ENCODE data around the gene SLC10A7.

Gene SLC10A7, protein sequence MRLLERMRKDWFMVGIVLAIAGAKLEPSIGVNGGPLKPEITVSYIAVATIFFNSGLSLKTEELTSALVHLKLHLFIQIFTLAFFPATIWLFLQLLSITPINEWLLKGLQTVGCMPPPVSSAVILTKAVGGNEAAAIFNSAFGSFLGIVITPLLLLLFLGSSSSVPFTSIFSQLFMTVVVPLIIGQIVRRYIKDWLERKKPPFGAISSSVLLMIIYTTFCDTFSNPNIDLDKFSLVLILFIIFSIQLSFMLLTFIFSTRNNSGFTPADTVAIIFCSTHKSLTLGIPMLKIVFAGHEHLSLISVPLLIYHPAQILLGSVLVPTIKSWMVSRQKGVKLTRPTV
- 11.8 to 20.2 reads per million in 2 donors for total RNA-seq

DNA sequence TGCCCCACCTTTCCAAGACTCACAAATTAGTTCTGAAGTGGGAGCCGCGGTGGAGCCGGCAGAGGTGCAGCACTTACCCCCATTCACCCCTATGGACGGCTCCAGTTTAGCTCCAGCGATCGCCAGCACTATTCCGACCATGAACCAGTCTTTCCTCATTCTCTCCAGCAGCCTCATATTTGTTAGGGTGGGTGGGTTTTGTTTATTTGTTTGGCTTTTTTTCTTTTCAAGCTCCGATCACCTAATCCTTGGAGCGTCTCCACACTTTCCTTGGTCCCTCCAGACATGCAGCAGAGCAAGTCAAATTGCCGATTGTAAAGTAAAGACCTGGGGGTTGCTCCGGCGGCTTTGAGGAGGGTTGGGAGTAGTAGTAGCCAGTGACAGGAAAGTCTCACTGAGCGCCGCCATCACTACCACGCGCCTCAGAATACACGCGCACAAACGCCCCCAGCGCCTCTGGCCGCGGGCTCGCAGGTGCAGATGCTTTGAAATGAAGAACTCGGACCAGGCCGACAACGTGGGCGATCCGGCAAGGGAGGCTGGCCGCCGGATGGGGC is at the start of gene SLC10A7:
Gene SLC10A7 (minus strand): TSS at position 400 of the 557 bp plus-strand sequence. CDS start 223 bp downstream, at position 177.
- DNase-seq, result peak; percentile 39 to 84 (median 57)

DNA sequence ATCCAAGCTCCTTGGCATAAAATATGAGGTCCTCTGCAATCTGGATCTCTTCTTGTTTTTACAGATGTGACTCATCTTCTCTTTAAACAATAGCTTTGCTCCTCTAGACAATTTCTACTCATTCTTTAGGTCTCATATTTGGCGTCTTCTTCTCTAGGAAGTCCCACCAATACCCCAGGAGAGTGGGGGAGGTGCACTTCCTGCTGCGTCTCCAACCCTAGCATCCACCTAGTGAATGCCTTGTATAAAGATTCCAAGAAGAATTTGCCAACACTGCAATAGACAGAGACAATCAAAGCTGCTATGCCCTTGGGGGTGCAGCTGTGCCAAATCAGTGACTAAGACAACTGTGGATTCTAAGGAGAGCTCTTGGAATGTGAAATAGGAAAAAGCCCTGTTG is 45.7 kb upstream of the SLC10A7 start:
- DNase-seq, result no peak

DNA sequence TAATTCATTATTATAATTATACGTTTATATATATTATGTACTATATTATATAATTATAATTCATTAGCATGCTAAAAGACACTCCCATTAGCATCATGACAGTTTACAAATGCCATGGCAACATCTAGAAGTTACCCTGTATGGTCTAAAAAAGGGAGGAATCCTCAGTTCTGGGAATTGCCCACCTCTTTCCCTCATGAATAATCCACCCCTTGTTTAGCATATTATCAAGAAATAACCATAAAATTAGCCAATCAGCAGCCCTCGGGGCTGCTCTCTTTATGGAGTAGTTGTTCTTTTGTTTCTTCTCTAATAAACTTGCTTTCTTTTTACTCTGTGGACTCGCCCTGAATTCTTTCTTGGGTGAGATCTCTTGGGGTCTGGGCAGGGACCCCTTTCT is 42.8 kb upstream of the SLC10A7 start:
- no peak for DNase-seq

- no peak for DNase-seq
These were observed 28.4 kb upstream of the SLC10A7 start for GRCh38 chr4:146550161-146550560.

- DNase-seq, result no peak
These were observed 26.7 kb upstream of the SLC10A7 start for GRCh38 chr4:146548443-146548842.

DNA sequence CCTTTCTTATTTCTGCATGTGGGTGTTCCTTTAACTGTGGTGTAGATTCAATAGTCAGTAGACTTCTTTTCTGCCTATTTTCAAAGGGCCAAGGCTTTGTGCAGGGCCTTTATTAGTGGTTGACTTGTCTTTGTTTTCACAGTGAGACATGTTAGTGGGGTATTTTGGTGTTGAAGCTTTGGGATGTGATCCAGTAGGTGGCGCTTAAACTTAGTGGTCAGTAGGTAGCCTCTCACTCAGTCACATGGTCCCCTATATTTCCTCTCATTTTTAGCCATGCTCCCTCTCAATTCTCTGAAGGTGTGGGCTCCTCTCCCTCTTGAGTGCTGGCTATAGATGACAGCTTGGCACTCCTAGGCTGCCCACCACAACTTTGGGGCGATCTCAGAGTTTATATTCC is 23.4 kb upstream of the SLC10A7 start:
- DNase-seq, result no peak

- DNase-seq, result no peak
These were observed 12.4 kb upstream of the SLC10A7 start for GRCh38 chr4:146534178-146534577.

DNA sequence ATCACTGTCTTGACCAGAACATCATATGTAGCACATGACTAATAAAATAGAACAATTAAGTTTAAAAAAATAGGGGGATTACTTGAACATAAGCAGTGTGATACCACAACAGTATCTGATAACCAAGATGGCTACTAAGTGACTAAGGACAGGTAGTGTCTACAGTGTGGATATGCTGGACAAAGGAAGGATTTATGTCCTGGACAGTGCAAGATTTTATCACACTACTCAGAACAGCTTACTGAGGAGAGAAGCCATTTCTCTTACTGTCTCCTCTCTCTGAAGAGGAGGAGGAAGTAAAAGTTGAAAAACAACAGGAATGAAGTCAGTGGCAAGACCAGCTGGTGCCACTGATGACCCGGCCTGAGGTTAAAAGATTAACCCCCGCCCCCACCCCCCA is 4.0 kb upstream of the SLC10A7 start:
- no peak for DNase-seq

DNA sequence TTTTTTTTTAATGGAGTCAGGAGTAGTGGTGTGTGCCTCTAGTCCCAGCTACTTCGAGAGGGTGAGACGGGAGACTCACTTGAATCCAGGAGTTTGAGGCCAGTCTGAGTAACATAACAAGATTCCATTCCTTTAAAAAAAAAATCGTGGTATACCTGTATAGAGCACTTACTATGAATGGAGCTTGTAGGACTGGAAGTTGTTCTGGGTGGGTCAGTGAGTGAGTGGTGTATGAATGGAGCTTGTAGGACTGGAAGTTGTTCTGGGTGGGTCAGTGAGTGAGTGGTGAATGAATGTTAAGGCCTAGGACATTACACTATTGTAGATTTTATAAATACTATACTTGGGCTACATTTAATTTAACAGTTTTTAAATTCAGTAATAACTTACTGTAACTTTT is 2.9 kb upstream of the SLC10A7 start:
- DNase-seq, result no peak

GRCh38 chr4:146522869-146523205 is 1.1 kb upstream of the SLC10A7 start:
- peak in 1 of 5 experiments; percentile 62 for DNase-seq

DNA sequence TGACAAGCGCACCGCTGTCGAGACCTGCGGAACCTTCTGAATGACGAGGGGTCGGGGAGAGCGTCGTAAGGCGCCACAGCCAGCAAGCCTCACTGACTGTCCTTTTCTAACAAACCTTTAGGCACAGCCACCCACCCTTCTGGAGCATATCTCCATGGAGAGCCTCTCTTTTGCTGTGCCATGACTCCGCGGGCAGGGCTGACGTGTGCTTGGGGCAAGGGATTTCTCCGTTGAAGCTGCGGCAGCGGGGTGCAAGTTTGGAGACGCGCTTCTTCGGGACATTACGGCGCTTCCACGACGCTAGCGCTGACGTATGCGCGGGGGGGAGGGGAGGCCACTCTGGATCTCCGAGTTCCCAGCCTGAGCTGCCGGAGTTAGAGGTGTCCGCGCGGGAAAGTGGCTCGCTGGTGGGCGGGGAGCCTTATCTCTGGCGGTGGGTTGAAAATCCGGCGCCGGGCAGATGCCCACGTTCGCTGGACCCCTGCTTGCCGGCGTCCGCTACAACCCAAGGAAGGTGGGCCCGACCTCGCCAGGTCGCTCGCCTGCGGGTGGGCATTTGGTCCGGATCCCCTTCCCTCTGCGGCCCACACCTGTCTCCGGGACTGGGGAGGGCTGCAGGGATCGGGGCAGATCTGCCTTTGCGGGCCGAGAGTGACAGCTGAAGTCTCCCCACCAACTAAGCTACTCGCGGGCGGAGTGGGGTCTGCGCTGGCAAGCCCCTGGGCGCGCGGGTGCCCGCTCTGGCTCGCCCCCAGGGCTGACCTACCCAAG is 543 bp upstream of the SLC10A7 start:
- peak; percentile 66 to 89 (median 74) for DNase-seq

DNA sequence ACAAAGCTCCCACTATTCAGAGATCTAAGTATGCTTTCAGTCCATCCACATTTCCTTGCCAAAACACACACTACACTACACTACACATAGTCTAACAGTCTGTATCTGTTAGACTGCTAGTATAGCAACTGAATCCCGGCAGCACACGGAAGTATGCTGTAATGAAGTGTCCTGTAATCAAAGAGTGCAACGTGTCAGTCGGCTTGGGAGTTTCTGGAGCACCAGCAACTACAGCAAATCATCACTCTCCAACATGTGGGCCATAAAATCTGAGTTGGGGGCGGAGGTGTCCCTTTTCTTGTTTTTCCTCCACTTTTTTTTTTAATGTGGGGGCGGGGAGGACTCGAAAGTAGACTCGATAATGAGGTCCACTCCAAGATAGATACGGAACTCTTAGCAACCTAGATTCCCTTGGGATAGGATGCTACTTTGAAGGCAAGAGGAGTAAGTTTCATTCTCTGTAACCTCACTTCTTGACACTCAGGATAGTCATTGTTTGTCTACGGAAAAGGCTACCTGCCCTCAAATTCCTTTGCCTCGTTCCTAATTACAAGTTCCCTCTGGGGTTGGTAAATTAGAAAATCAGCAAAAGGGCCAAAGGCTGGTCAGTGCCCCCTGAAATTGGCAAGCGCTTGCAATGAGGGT is 722 bp downstream of the SLC10A7 start:
- peak in 3 of 5 experiments; percentile 7 to 82 (median 12) for DNase-seq

DNA sequence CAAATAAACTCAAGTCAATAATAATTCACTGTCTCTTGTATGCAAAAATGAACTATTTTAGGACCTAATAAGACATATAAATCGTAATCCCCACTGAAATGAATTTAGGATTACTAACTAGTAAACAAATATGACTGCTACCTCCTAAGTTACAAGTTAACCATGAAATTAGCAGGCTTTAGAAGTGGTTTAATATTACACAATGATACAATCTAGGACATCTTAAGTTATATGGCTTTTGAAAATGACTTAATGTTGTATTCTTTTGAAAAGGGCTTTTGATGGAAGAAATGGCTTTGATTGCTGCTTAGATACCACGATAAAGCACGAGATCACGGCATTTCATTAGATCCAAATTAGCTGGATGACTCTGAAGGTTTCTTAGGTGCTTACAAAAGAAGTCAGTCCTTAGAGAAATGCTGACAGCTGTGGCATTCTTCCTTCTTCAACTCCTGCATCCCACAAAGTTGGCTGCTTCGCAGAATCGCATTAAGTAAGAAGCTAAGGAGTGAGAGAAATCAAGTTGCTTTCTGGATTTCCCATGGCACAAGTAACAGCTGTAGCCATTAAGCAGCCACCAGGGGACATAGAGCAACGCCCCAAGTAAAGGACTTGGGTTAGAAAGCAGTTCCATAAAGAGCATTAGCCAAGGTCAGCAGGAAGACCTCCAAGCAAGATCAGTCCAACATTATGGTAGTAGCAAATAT is 6.9 kb downstream of the SLC10A7 start:
- no peak for DNase-seq

GRCh38 chr4:146513548-146513947 is 8.2 kb downstream of the SLC10A7 start:
- no peak for DNase-seq

DNA sequence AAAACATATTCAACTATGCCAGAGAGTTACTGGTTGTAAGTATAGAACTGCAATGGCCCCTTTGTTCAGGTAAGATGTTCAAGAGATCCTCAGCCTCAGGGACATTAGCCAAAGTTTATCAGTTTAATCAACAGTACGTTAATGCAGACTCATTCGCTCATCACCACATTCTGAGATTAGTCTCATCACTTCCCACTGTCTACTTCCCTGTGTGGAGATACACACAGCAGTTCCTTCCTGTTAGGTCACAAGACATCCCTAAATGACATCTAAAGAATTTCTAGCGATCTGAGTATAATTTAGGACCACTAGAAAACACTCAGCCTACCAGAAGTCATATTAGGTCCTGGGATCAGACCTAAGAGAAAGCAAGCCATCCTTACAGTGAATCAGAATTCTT is 10.4 kb downstream of the SLC10A7 start:
- peak in 1 of 5 experiments; percentile 22 for DNase-seq

DNA sequence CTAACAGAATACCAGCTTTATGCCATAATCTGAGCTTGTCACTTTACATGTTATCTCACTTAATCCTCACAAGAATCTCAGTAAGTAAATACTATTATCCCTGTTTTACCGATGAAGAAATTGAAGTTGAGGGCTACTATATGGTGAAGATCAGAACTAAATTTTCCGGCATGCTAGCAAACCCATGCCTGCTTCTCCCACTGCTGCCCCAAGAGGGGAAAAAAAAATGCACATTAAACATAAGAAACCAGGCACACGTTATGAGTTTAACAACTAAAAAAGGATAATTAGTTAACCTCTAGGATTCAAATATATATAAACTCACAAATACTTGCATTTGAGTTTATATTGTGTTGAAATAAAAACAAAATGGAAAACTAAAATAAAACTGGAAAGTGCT is 10.8 kb downstream of the SLC10A7 start:
- no peak for DNase-seq

DNA sequence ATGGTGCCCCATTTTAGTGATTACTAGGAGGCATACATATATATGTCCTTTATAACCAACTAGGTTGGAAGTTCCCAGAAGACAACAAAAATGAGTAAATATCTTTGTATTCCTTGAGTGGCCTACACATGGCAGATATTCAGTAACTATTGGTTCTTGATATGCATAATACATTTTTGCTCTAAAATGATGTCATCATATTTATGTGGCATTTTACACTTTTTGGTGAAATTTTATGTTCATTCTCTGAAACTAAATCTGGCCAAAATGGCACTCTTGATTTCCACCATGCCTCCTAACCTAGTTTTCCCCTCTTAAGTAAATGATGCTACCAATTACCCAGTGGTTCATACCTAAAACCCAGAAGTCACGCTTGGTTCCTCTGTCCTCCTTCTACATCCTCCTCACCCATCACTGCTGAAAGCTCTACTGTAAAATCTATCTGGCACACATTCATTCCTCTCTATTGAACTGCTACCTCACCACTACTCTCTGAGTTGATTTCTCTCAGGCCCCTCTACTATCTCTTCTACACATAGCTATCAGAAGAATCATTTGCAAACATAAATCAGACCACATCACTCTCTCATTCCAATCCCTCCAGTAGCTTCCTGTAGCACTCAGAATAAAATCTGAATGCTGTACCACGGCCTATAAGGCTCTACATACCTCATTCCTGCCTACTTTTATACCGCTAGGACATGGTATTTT is 13.4 kb downstream of the SLC10A7 start:
- DNase-seq, result no peak

DNA sequence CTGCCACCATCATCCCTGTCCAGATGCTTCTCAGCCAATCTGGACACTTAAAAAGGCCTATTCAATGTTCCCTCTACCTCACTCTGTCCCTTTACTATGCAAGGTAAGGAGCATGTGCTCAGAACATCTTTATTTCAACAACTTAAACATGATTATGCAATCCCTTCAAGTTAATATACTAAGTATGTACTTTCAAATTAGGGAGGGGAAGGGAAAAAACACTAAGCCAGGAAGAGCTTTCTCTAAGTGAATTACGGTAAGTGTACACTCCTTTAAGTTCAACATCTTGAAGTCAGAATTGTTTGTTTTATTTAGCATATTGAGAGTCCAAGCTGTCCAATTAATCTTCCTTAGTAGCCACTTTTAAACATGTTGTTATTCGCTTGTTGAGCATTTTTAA is 14.1 kb downstream of the SLC10A7 start:
- DNase-seq, result no peak

DNA sequence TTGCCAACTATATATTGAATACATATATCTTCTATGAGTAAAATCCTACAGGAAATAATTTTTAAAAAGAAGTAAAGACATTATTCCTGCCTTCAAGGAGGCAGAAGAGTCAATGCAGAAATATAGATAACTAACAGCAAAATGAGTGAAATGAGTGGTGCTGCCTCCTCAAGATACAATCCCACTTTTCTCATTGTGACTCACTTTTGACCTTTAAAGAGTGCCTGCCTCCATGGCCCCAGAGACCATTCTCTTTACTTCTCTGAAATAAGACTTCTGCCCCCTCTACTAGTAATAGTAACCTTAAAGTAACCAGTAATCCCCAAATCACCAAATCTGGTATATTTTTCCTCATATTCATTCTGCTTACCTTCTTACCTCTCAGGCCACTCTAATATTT is 15.5 kb downstream of the SLC10A7 start:
- DNase-seq, result peak in 1 of 5 experiments; percentile 20

DNA sequence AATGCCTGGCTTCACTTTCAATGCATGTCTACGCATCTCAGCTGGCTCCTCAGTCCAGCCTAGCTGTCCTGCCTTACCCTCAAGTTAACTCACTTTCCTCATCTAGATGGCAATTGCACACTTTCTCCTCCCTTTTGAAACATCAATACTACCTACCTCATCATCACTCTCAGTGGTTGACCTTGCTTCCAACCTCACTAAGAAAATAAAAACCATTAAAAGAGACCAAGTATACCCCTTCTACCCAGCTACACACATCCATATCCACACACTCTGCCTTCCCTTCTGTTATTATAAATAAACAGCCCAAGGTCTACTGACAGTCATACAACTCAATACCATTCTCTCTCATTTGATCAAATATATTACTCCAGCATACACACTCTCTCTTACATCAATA is 21.5 kb downstream of the SLC10A7 start:
- DNase-seq, result no peak

- DNase-seq, result no peak
These were observed 23.4 kb downstream of the SLC10A7 start for GRCh38 chr4:146498291-146498690.

DNA sequence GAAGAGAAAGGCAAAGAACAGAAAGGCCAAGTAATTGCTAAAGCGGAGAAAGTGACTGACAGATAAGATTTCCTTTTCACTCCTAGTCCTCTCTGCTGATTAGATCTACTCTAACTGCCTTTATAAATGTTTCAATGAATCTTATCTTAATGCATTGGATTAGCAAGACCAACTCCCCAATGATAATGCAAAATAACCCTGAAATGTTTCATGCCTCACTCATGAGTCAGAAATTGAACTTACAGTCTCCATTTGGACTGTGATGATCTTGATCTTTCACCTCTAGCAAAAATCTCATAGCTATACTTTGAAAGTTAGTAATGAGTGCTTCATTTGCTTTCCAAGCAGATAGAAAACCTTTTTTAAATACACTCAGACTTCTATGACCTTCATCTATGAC is 26.5 kb downstream of the SLC10A7 start:
- peak in 1 of 5 experiments; percentile 63 for DNase-seq

Measured in T-helper 2 cell (primary cell).